ENCODE results near the gene SLC44A3. TPM values are rescaled to one million over a fixed set of nuclear protein-coding genes. Genes with fewer than 3 reads are reported as not detected.

The SLC44A3 gene
- total and polyA plus RNA-seq, 9 donors: 1.1 to 31.3 (median 3.3) TPM

DNA sequence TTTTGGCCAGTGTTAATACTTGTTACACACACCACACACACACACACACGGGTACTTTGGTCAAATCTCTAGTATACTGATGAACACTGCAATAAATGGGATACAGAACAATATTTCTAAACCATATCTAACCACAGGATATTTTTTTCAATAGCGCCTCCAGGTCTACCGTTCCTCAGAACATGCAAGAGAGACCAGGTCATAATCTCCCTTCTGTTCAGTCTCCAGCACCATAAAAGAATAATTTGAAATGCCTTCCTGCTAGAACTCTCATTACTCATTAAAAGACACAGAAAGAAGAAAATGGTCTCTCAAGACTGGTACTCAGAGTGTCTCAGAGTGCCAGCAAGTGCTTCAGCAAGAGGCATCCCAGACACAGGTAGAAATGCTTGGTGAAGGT, 11.5 kb upstream of the SLC44A3 start:
- Histone ChIP-seq H3K4me1 (ENCODE audit: insufficient read depth) (peaks cover 2% of the 10 kb centered on the region), H3K27me3 (no peaks in the 10 kb centered on the region), H3K27ac (no peak overlapping the region), H3K9me3 (no peaks in the 10 kb centered on the region), H3K36me3 (no peaks in the 10 kb centered on the region), H3K4me3 (no peak overlapping the region)
- WGBS, 3 donors: 68 to 87% (median 76%) methylated on average over 3 of the region's 3 CpGs
- DNase-seq: no peak
- TF ChIP-seq, protein P1, sequence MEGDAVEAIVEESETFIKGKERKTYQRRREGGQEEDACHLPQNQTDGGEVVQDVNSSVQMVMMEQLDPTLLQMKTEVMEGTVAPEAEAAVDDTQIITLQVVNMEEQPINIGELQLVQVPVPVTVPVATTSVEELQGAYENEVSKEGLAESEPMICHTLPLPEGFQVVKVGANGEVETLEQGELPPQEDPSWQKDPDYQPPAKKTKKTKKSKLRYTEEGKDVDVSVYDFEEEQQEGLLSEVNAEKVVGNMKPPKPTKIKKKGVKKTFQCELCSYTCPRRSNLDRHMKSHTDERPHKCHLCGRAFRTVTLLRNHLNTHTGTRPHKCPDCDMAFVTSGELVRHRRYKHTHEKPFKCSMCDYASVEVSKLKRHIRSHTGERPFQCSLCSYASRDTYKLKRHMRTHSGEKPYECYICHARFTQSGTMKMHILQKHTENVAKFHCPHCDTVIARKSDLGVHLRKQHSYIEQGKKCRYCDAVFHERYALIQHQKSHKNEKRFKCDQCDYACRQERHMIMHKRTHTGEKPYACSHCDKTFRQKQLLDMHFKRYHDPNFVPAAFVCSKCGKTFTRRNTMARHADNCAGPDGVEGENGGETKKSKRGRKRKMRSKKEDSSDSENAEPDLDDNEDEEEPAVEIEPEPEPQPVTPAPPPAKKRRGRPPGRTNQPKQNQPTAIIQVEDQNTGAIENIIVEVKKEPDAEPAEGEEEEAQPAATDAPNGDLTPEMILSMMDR (IDR thresholded peaks at IDR 0.05): no peak
- TF ChIP-seq POLR2A (IDR thresholded peaks at IDR 0.05) (no peak), EP300 (IDR thresholded peaks at IDR 0.05) (no peak)
- intact Hi-C loops (cut with DNase I): no loop called here

DNA sequence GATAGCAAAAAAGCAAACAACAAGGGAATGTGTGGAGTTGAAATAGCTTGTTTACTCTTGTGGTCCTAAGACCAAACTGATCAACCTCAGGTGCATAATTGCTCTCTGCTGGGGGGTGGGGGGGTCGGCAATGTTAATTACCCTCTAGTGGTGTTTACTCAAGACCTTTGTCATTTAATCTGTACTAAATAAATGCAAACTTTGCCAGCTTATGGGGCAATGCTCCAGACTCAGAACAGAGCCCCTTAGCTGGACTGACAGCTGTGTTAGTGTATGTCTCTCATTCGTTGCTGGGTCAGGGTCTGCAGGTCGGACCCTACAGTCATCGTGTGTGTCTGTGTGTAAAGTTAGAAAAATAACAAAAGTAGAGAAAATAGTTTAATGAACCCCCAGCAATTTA, 7.2 kb upstream of the SLC44A3 start:
- intact Hi-C loops (cut with DNase I): no loop called here
- H3K9me3 ChIP-seq: no peaks in the 10 kb centered on the region
- no peak overlapping the region for H3K27ac ChIP-seq
- H3K36me3 ChIP-seq: no peaks in the 10 kb centered on the region
- H3K4me3 ChIP-seq: no peak overlapping the region
- H3K4me1 ChIP-seq (ENCODE audit: insufficient read depth): no peaks in the 10 kb centered on the region
- DNase-seq: no peak
- H3K27me3 ChIP-seq: no peaks in the 10 kb centered on the region
- WGBS, 3 donors: 60 to 79% (median 70%) methylated on average over 4 of the region's 4 CpGs
- no peak for TF ChIP-seq POLR2A (IDR thresholded peaks at IDR 0.05)
- no peak for TF ChIP-seq EP300 (IDR thresholded peaks at IDR 0.05)
- TF ChIP-seq, protein P1 (IDR thresholded peaks at IDR 0.05): no peak

DNA sequence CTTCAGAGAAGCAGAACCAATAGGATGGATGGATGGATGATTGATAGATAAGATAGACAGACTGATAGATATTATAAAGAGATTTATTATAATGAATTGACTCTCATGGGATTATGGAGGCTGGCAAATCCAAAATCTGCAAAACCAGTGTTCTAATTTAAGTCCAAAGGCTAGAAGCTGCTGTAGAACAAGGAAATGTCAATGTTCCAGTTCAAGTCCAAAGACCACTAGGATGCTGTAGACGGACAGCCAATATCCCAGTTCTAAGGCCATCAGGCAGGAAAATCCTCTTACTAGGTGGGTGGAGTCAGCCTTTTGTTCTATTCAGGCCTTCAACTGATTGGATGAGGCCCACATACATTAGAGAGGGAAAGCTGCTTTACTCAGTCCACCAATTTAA, 4.1 kb upstream of the SLC44A3 start:
- Histone ChIP-seq H3K4me1 (ENCODE audit: insufficient read depth) (peaks cover 4% of the 10 kb centered on the region), H3K27me3 (no peaks in the 10 kb centered on the region), H3K36me3 (no peaks in the 10 kb centered on the region), H3K9me3 (no peaks in the 10 kb centered on the region), H3K4me3 (no peak overlapping the region), H3K27ac (no peak overlapping the region)
- TF ChIP-seq, protein P1 (IDR thresholded peaks at IDR 0.05): no peak
- TF ChIP-seq EP300 (IDR thresholded peaks at IDR 0.05): no peak
- TF ChIP-seq POLR2A (IDR thresholded peaks at IDR 0.05): no peak
- no peak for DNase-seq
- intact Hi-C loops (cut with DNase I): no loop called here
- WGBS, 3 donors: 0 to 39% (median 0%) methylated on average over 1 of the region's 1 CpG

DNA sequence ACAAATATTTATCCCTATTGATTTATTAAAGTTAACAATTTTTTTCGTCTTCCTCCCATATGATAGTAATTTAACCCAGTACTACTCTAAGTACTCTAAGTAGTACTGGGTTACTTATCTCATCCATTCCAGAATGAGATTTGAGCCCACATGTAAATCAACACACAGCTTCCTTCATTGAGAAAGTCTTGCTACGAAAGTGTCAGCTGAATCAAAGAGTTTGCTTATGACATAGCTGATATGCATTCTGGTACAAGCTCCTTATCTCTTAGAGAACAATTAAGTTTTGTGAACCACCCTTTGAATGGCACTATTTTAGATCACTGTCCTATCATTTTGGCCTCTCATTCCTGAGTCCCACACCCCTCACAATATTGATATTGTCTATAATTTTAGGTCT, 2.4 kb upstream of the SLC44A3 start:
- 90 to 93% (median 91%) methylated on average over 2 of the region's 2 CpGs for WGBS, 3 donors
- Histone ChIP-seq H3K36me3 (no peaks in the 10 kb centered on the region), H3K27me3 (no peaks in the 10 kb centered on the region), H3K9me3 (no peaks in the 10 kb centered on the region), H3K27ac (no peak overlapping the region), H3K4me1 (ENCODE audit: insufficient read depth) (peaks cover 4% of the 10 kb centered on the region), H3K4me3 (no peak overlapping the region)
- intact Hi-C loops (cut with DNase I): no loop called here
- no peak for TF ChIP-seq EP300 (IDR thresholded peaks at IDR 0.05)
- TF ChIP-seq, protein P1 (IDR thresholded peaks at IDR 0.05): no peak
- TF ChIP-seq POLR2A (IDR thresholded peaks at IDR 0.05): no peak
- no peak for DNase-seq

Data from ovary (tissue), 9 donors.